Spinal cord (tissue), 10 donors: ENCODE results near the gene PDCL2. TPM values are rescaled to one million over a fixed set of nuclear protein-coding genes. Genes with fewer than 3 reads are reported as not detected.
A peak's percentile ranks its signal among the peaks of the same experiment; 100 is the strongest.

Source experiments
- DNase-seq, 6 donors: peaks; one replicate each; pipeline versions ENCODE4 v3.0.0 to v3.0.0-alpha.2; 2013 to 2015; ENCODE audit warnings: low spot score in 6 of 6, low read depth in 4 of 6
- H3K27ac ChIP-seq: one replicate; pipeline ENCODE4 v1.5.1; 2013; ENCODE audit warnings: low read depth, low read length, control low read depth
- H3K27me3 ChIP-seq: one replicate; pipeline ENCODE4 v1.6.1; 2013; ENCODE audit warnings: low read length; ENCODE audit not compliant: control insufficient read depth, insufficient read depth
- H3K36me3 ChIP-seq: one replicate; pipeline ENCODE4 v1.6.1; 2013; ENCODE audit warnings: low read length; ENCODE audit not compliant: control insufficient read depth, insufficient read depth
- H3K4me1 ChIP-seq: one replicate; pipeline ENCODE4 v1.6.1; 2013; ENCODE audit warnings: low read length; ENCODE audit not compliant: control insufficient read depth, insufficient read depth
- H3K4me3 ChIP-seq: one replicate; pipeline ENCODE4 v1.5.1; 2013; ENCODE audit warnings: low read depth, low read length, control low read depth
- H3K9me3 ChIP-seq: one replicate; pipeline ENCODE4 v1.6.1; 2013; ENCODE audit warnings: low read length; ENCODE audit not compliant: control insufficient read depth, insufficient read depth
- WGBS: methylation state at CpG from one replicate; pipeline ENCODE4 v1.1.5; 2013; ENCODE audit warnings: missing lambda C conversion rate; ENCODE audit not compliant: insufficient coverage; 5-methylcytosine and 5-hydroxymethylcytosine counted together
- polyA plus RNA-seq, 2 donors: library from polyadenylated mRNA; unstranded; fragments of 120-200 nt; gene quantifications; one replicate each; pipeline ENCODE4 v1.2.1, GENCODE V29; 2013; ENCODE audit not compliant: insufficient read length in 2 of 2
- total RNA-seq, 2 donors: library from RNA; depleted of rRNA in 1 of 2; stranded (reverse); fragments of 120-200 nt in 1 of 2; fragments of >200 nt in 1 of 2; gene quantifications; one replicate each; pipeline versions ENCODE4 v1.2.3 to v1.2.4, GENCODE V29; 2013 to 2014
- donor health status: healthy.

PDCL2 gene
- total and polyA plus RNA-seq, 4 donors, result not detected

- WGBS, result 80% methylated on average over 1 of the region's 1 CpG
- Histone ChIP-seq H3K9me3 (no peaks in the 10 kb centered on the region), H3K4me3 (no peak overlapping the region), H3K27me3 (no peaks in the 10 kb centered on the region), H3K4me1 (no peaks in the 10 kb centered on the region), H3K36me3 (no peaks in the 10 kb centered on the region), H3K27ac (no peak overlapping the region)
- DNase-seq, result no peak
Measured at GRCh38 chr4:55618546-55619143, 26.6 kb upstream of the PDCL2 start.

GRCh38 chr4:55617587-55618197, 25.6 kb upstream of the PDCL2 start:
- Histone ChIP-seq H3K9me3 (no peaks in the 10 kb centered on the region), H3K27me3 (no peaks in the 10 kb centered on the region), H3K27ac (no peak overlapping the region), H3K36me3 (no peaks in the 10 kb centered on the region), H3K4me3 (no peak overlapping the region), H3K4me1 (no peaks in the 10 kb centered on the region)
- DNase-seq, result no peak
- WGBS, result no CpG with 5 or more reads among the region's 1 CpG

GRCh38 chr4:55615008-55615407, 23.0 kb upstream of the PDCL2 start:
- Histone ChIP-seq H3K4me1 (no peaks in the 10 kb centered on the region), H3K9me3 (no peaks in the 10 kb centered on the region), H3K36me3 (no peaks in the 10 kb centered on the region), H3K27me3 (no peaks in the 10 kb centered on the region), H3K27ac (no peak overlapping the region), H3K4me3 (no peak overlapping the region)
- no peak for DNase-seq
- WGBS, result 77% methylated on average over 3 of the region's 3 CpGs

GRCh38 chr4:55613621-55614020, 21.6 kb upstream of the PDCL2 start:
- 25% methylated on average over 1 of the region's 3 CpGs for WGBS
- Histone ChIP-seq H3K9me3 (no peaks in the 10 kb centered on the region), H3K27me3 (no peaks in the 10 kb centered on the region), H3K4me1 (no peaks in the 10 kb centered on the region), H3K27ac (no peak overlapping the region), H3K36me3 (no peaks in the 10 kb centered on the region), H3K4me3 (no peak overlapping the region)
- DNase-seq, result no peak

- no peaks in the 10 kb centered on the region for H3K4me1 ChIP-seq
- no CpG with 5 or more reads among the region's 3 CpGs for WGBS
- DNase-seq, result no peak
- no peak overlapping the region for H3K27ac ChIP-seq
- H3K27me3 ChIP-seq, result no peaks in the 10 kb centered on the region
- H3K36me3 ChIP-seq, result no peaks in the 10 kb centered on the region
- no peaks in the 10 kb centered on the region for H3K9me3 ChIP-seq
- H3K4me3 ChIP-seq, result no peak overlapping the region
Measured at GRCh38 chr4:55612341-55612740, 20.3 kb upstream of the PDCL2 start.

- Histone ChIP-seq H3K9me3 (no peaks in the 10 kb centered on the region), H3K36me3 (no peaks in the 10 kb centered on the region), H3K27me3 (no peaks in the 10 kb centered on the region), H3K4me1 (no peaks in the 10 kb centered on the region), H3K27ac (no peak overlapping the region), H3K4me3 (no peak overlapping the region)
- no peak for DNase-seq
- WGBS, result no CpG with 5 or more reads among the region's 3 CpGs
Measured at GRCh38 chr4:55611358-55612059, 19.5 kb upstream of the PDCL2 start.

- Histone ChIP-seq H3K36me3 (no peaks in the 10 kb centered on the region), H3K27ac (no peak overlapping the region), H3K9me3 (no peaks in the 10 kb centered on the region), H3K4me3 (no peak overlapping the region), H3K4me1 (no peaks in the 10 kb centered on the region), H3K27me3 (no peaks in the 10 kb centered on the region)
- WGBS, result no CpG with 5 or more reads among the region's 2 CpGs
- DNase-seq, result no peak
Measured at GRCh38 chr4:55610381-55610780, 18.3 kb upstream of the PDCL2 start.

- no peaks in the 10 kb centered on the region for H3K4me1 ChIP-seq
- H3K27me3 ChIP-seq, result no peaks in the 10 kb centered on the region
- no peaks in the 10 kb centered on the region for H3K9me3 ChIP-seq
- no peak overlapping the region for H3K4me3 ChIP-seq
- DNase-seq, result peak in 1 of 6 donors; percentile 4
- 60% methylated on average over 1 of the region's 6 CpGs for WGBS
- no peak overlapping the region for H3K27ac ChIP-seq
- no peaks in the 10 kb centered on the region for H3K36me3 ChIP-seq
Measured at GRCh38 chr4:55609393-55609866, 17.4 kb upstream of the PDCL2 start.

GRCh38 chr4:55608591-55608990, 16.5 kb upstream of the PDCL2 start:
- no peak for DNase-seq
- no peak overlapping the region for H3K4me3 ChIP-seq
- H3K9me3 ChIP-seq, result no peaks in the 10 kb centered on the region
- no peak overlapping the region for H3K27ac ChIP-seq
- H3K36me3 ChIP-seq, result no peaks in the 10 kb centered on the region
- H3K27me3 ChIP-seq, result no peaks in the 10 kb centered on the region
- WGBS, result no CpG with 5 or more reads among the region's 1 CpG
- no peaks in the 10 kb centered on the region for H3K4me1 ChIP-seq

GRCh38 chr4:55604996-55605395, 13.0 kb upstream of the PDCL2 start:
- no peaks in the 10 kb centered on the region for H3K9me3 ChIP-seq
- no peaks in the 10 kb centered on the region for H3K36me3 ChIP-seq
- DNase-seq, result no peak
- H3K4me3 ChIP-seq, result no peak overlapping the region
- 84% methylated on average over 6 of the region's 7 CpGs for WGBS
- no peaks in the 10 kb centered on the region for H3K4me1 ChIP-seq
- no peaks in the 10 kb centered on the region for H3K27me3 ChIP-seq
- no peak overlapping the region for H3K27ac ChIP-seq
